HG02610 (cell line): Measurements from ENCODE around the gene MAGI1.
A peak's percentile ranks its signal among the peaks of the same experiment; 100 is the strongest.
"Not testable (repeated sequence)": the region's sequence is repeated elsewhere in the genome, so short reads cannot be mapped to it uniquely, and the experiment has no call there.

Experiments
- ATAC-seq: cut with Tn5 transposase; IDR thresholded peaks from one replicate; pipeline ENCODE4 v1.9.1; 2021; ENCODE audit warnings: mild to moderate bottlenecking, moderate library complexity; ENCODE audit not compliant: unreplicated experiment

Gene MAGI1

GRCh38 chr3:65732051-65732935 lies 306.4 kb downstream of the MAGI1 start:
- peak; percentile 90 for ATAC-seq

- ATAC-seq: no peak
Observed at GRCh38 chr3:65730449-65730848, 308.3 kb downstream of the MAGI1 start.

- ATAC-seq: no peak
Observed at GRCh38 chr3:65729973-65730372, 308.7 kb downstream of the MAGI1 start.

DNA sequence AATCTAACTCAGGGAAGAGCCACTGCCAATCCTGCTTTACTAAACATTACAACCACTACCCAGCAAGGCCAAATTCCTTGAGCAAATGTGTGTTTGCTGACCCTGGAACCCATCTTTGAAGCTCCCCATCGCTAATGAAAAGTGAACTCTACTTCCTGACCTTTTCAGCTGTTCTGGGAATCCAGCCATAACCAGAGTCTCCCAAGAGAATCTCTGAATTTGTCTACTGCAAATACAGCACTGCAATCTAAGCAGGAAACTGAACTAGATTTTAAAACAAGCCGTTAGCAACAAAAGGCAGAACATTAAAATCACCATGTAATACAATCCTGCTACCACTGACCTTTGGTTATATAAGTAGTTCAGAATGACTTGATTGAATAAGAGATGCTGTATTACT lies 309.2 kb downstream of the MAGI1 start:
- ATAC-seq: no peak

- ATAC-seq: no peak
Observed at GRCh38 chr3:65728138-65728537, 310.6 kb downstream of the MAGI1 start.

- no peak for ATAC-seq
Observed at GRCh38 chr3:65723985-65724384, 314.7 kb downstream of the MAGI1 start.

GRCh38 chr3:65723011-65723410 lies 315.7 kb downstream of the MAGI1 start:
- ATAC-seq: no peak

DNA sequence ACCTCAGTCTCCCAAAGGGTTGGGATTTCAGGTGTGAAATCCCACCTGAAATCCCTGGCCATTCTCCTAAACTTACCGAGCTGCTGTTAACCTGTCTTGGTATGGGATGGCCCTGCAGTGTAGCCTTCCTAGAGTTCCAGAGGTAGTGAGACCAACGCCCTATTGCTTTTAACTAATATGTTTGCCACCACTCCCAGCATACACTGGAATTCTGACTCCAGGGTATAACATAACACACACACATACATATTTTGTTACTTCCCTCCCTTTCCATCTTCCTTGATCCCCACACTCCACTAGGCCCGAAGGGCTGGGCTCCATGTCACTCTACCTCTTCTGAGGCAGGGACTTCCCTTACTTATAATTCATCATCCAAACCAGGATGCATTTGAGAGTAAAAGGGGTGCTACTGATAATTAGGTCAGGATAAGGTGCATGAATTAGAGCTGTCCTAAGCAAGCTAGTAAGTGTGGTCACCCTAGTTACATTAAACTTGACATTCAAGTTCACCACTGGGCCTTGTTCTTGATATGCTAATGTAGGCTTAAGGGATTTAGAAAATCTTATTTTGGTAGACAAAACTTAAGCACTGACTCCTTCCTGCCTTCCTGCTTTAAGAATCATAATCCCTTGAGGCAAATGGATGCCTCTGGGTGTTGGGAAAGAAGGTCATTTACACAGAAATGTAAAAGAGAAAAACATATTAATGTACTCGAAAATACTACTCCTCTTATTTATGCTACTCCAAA lies 317.6 kb downstream of the MAGI1 start:
- ATAC-seq: no peak

GRCh38 chr3:65719639-65720038 lies 319.1 kb downstream of the MAGI1 start:
- not testable (repeated sequence) for ATAC-seq

- no peak for ATAC-seq
Observed at GRCh38 chr3:65717676-65718346, 320.9 kb downstream of the MAGI1 start.

DNA sequence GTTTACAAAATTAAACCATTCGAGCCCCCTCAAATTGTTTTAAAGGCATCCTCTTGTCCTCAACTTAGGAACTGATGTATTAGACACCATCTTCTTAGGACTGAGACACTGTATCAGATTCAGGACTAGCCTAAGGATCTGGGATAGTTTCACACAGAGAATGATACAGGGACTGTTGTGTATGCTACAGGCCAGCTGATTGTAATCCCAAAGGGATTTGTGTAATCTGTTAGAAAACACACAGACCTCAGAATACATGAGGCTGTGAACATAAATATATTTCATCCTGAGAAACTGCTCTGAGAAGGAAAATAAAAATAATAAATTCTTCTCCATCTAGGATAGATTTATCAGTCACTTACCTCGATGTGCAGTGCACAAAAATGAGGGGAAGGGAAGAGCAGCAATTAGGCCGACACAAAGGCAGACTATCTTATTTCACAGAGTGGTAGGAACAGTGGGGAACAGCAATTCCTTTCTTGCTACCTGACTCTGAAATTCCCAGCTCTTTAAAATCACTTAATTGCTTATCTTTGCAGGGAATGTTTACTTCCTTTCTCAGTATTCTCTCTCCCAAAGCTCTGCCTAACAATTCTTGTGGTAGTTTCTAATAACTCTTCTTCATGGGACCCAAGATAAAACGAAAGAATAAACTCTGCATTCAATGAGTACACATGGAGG lies 322.5 kb downstream of the MAGI1 start:
- ATAC-seq: no peak

- ATAC-seq: no peak
Observed at GRCh38 chr3:65714134-65714533, 324.6 kb downstream of the MAGI1 start.

GRCh38 chr3:65713016-65713415 lies 325.7 kb downstream of the MAGI1 start:
- ATAC-seq: no peak

DNA sequence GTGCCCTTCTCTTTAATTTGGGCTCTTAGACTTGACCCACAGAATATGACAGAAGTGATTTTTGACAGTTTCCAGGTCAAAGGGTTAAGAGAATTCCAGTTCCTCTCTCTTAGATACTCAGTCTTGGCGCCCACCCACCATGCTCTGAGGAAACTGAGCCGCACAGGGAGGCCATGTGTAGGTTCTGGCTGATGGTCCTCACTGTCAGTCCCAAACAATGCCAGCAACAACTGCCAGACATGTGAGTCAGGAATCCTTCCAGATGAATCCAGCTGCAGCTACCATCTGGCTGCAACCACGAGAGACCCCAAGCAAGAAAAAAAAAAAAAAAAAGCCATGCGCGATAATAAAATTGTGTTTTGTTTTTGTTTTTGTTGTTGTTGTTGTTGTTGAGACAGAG lies 326.6 kb downstream of the MAGI1 start:
- no peak for ATAC-seq

GRCh38 chr3:65706776-65707568 lies 331.7 kb downstream of the MAGI1 start:
- ATAC-seq: no peak

- no peak for ATAC-seq
Observed at GRCh38 chr3:65706301-65706700, 332.4 kb downstream of the MAGI1 start.

DNA sequence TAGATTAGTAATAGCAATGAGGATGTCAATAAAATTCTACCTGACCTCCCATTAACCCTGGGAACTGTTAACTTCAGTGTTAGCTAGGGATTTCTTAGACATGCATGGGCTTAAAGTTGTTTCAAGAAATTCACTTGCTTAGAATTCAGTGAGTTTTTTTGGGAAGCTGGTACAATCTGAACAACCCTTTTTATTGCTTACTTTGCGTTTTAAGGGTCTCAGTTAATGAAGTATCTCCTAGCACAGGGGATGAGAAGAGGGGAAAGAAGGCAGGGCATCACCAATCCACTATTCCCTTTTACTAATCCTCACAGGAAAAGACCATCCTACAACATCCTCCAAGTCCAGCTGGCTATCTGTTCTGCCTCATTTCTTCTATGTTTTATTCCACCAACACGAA lies 334.9 kb downstream of the MAGI1 start:
- no peak for ATAC-seq

GRCh38 chr3:65703026-65703425 lies 335.7 kb downstream of the MAGI1 start:
- ATAC-seq: no peak

- ATAC-seq: no peak
Observed at GRCh38 chr3:65702202-65702601, 336.5 kb downstream of the MAGI1 start.

DNA sequence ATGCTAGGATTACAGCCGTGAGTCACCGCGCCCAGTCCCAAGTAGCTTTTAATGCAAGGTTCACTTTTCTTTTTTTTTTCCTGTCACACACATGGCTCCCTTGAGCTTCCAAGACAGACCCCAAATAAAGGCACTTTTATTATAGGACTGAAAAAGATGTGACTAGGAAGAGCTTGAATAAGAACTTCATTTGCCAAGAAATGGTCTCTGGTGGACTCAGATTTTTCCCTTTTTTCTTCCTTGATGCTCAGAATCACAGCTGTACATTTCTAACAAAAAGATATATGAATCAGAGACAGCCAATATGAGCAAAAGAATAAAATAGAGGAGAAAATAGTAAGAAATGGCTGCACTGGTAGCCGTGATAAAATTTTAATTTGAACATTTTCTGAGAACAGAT lies 337.2 kb downstream of the MAGI1 start:
- ATAC-seq: no peak
